Measurements from ENCODE around the gene LDB2. TPM values are rescaled to one million over a fixed set of nuclear protein-coding genes. Genes with fewer than 3 reads are reported as not detected.

LDB2 gene
- total RNA-seq, 4 donors from 2014 or later = 3.9 to 43.7 (median 7.8) TPM

GRCh38 chr4:16867827-16868226 lies 30.6 kb downstream of the LDB2 start:
- Histone ChIP-seq H3K4me1 (no peaks in the 10 kb centered on the region), H3K27ac (no peak overlapping the region), H3K27me3 (no peaks in the 10 kb centered on the region), H3K9me3 (no peaks in the 10 kb centered on the region), H3K4me3 (no peak overlapping the region), H3K36me3 (no peaks in the 10 kb centered on the region)
- TF ChIP-seq CTCF (IDR thresholded peaks at IDR 0.05) = no peak
- TF ChIP-seq POLR2A (IDR thresholded peaks at IDR 0.05) = no peak
- no peak for DNase-seq

GRCh38 chr4:16866974-16867373 lies 31.5 kb downstream of the LDB2 start:
- DNase-seq = no peak
- TF ChIP-seq CTCF (IDR thresholded peaks at IDR 0.05) (no peak), POLR2A (IDR thresholded peaks at IDR 0.05) (no peak)
- Histone ChIP-seq H3K36me3 (no peaks in the 10 kb centered on the region), H3K9me3 (no peaks in the 10 kb centered on the region), H3K4me1 (no peaks in the 10 kb centered on the region), H3K4me3 (no peak overlapping the region), H3K27ac (no peak overlapping the region), H3K27me3 (no peaks in the 10 kb centered on the region)

- H3K27me3 ChIP-seq = no peaks in the 10 kb centered on the region
- no peaks in the 10 kb centered on the region for H3K4me1 ChIP-seq
- DNase-seq = no peak
- no peaks in the 10 kb centered on the region for H3K36me3 ChIP-seq
- H3K27ac ChIP-seq = no peak overlapping the region
- no peak overlapping the region for H3K4me3 ChIP-seq
- no peaks in the 10 kb centered on the region for H3K9me3 ChIP-seq
- TF ChIP-seq POLR2A (IDR thresholded peaks at IDR 0.05) (no peak), CTCF (IDR thresholded peaks at IDR 0.05) (no peak)
These were observed 32.6 kb downstream of the LDB2 start for GRCh38 chr4:16865897-16866283.

- no peak for TF ChIP-seq CTCF (IDR thresholded peaks at IDR 0.05)
These were observed 33.1 kb downstream of the LDB2 start for GRCh38 chr4:16865209-16865896.

GRCh38 chr4:16864199-16864598 lies 34.2 kb downstream of the LDB2 start:
- Histone ChIP-seq H3K36me3 (no peaks in the 10 kb centered on the region), H3K4me1 (no peaks in the 10 kb centered on the region), H3K27me3 (no peaks in the 10 kb centered on the region), H3K27ac (no peak overlapping the region), H3K9me3 (no peaks in the 10 kb centered on the region), H3K4me3 (no peak overlapping the region)
- DNase-seq = no peak
- no peak for TF ChIP-seq POLR2A (IDR thresholded peaks at IDR 0.05)
- TF ChIP-seq CTCF (IDR thresholded peaks at IDR 0.05) = no peak

More at GRCh38 chr4:16865209-16865896, 33.1 kb downstream of the LDB2 start:
- H3K36me3 ChIP-seq = no peaks in the 10 kb centered on the region
- H3K27me3 ChIP-seq = no peaks in the 10 kb centered on the region
- H3K27ac ChIP-seq = no peak overlapping the region
- H3K4me3 ChIP-seq = no peak overlapping the region
- H3K9me3 ChIP-seq = no peaks in the 10 kb centered on the region
- DNase-seq = no peak
- no peaks in the 10 kb centered on the region for H3K4me1 ChIP-seq

GRCh38 chr4:16862697-16863096 lies 35.7 kb downstream of the LDB2 start:
- Histone ChIP-seq H3K9me3 (no peaks in the 10 kb centered on the region), H3K27me3 (no peaks in the 10 kb centered on the region), H3K36me3 (no peaks in the 10 kb centered on the region), H3K4me1 (no peaks in the 10 kb centered on the region), H3K27ac (no peak overlapping the region), H3K4me3 (no peak overlapping the region)
- no peak for TF ChIP-seq CTCF (IDR thresholded peaks at IDR 0.05)
- TF ChIP-seq POLR2A (IDR thresholded peaks at IDR 0.05) = no peak
- no peak for DNase-seq
